ENCODE data around the gene STX1A. TPM values are rescaled to one million over a fixed set of nuclear protein-coding genes. Genes with fewer than 3 reads are reported as not detected.
"Not testable (repeated sequence)": the region's sequence is repeated elsewhere in the genome, so short reads cannot be mapped to it uniquely, and the experiment has no call there.

The STX1A gene
- total RNA-seq, 1 donor: 0.27 TPM

DNA sequence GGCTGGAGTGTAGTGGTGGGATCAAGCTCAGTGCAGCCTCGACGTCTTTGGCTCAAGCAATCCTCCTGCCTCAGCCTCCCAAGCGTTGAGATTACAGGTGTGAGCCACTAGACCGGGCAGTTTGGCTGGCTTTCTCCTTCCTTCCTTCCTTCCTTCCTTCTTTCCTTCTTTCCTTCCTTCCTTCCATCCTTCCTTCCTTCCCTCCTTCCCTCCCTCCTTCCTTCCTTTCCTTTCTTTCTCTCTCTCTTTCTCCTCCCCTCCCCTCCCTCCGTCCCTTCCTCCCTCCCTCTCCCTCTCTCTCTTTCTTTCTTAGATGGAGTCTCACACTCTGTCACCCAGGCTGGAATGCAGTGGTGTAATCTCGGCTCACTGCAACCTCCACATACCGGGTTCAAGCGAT, 59.5 kb downstream of the STX1A start:
- DNase-seq (ENCODE audit: low read depth in 2 of 3, low spot score in 2 of 3): no peak

GRCh38 chr7:73655309-73655708, 64.2 kb downstream of the STX1A start:
- not testable (repeated sequence) for DNase-seq (ENCODE audit: low read depth in 2 of 3, low spot score in 2 of 3)

DNA sequence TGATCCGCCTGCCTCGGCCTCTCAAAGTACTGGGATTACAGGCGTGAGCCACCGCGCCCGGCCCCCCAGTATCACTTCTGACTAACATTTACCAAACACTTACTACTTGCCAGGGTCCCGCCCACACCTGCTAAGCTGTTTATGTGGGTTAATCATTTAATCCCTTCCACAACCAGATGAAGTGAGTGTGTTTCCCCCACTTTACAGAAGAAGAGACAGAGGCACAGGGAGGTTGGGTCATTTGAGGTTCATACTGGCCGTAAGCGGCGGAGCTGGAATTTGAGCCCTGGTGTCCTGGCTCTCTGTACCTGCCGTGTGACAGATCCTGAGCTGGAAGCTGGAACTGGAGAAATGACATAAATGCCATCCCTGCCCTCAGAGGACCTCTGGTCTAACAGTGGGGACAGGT, 66.9 kb downstream of the STX1A start:
- no peak for DNase-seq (ENCODE audit: low read depth in 2 of 3, low spot score in 2 of 3)

DNA sequence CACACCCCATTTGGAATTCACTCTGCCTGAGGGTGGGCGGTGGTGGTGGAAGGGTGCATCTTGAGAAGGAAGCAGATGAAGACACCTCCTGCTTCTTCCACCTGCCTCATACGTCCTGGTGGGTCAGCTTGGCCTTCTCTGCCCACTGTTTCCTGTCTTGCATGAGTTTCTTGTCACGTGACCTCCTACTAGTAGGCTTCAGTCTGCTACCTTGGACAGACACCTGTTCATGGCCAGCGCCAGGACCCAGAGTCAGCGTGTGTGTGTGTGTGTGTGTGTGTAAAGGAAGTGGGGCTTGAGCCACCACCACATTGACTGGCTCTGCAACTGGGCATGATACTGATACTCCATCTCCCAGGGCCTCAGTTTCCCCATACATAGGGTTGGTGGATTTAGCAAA, 68.9 kb downstream of the STX1A start:
- no peak for DNase-seq (ENCODE audit: low read depth in 2 of 3, low spot score in 2 of 3)

- no peak for DNase-seq (ENCODE audit: low read depth in 2 of 3, low spot score in 2 of 3)
These were observed 69.9 kb downstream of the STX1A start for GRCh38 chr7:73649576-73649975.

Small RNA genes lying within 50 kb of the gene (small RNA-seq; reads per million reads assigned to genes)
- not detected for gene MIR4284
- not detected for gene RN7SL265P

Other genes with a start within 250 kb of the STX1A start
- gene BAZ1B, start 197.4 kb downstream of the STX1A start, total RNA-seq: 22.9 TPM
- 16.4 TPM for gene BCL7B, start 162.0 kb downstream of the STX1A start, total RNA-seq
- 51.2 TPM for gene TBL2, start 141.1 kb downstream of the STX1A start, total RNA-seq
- not detected for gene MLXIPL, start 95.1 kb downstream of the STX1A start, total RNA-seq
- not detected for gene VPS37D, start 51.8 kb downstream of the STX1A start, total RNA-seq
- gene DNAJC30, start 36.2 kb downstream of the STX1A start, total RNA-seq: 4.8 TPM
- 20.2 TPM for gene BUD23, start 36.1 kb downstream of the STX1A start, total RNA-seq
- 11.3 TPM for gene ABHD11, start 19.1 kb upstream of the STX1A start, total RNA-seq
- not detected for gene CLDN3, start 50.6 kb upstream of the STX1A start, total RNA-seq
- under 0.01 TPM for gene CLDN4, start 111.3 kb upstream of the STX1A start, total RNA-seq
- 0.27 TPM for gene METTL27, start 122.8 kb upstream of the STX1A start, total RNA-seq
- not detected for gene TMEM270, start 141.5 kb upstream of the STX1A start, total RNA-seq

All from hematopoietic multipotent progenitor cell (in vitro differentiated cells).